CD4-positive, alpha-beta T cell treated with Interleukin-15 for 1 hour (primary cell): Measurements from ENCODE around the gene ARMH2.

Experiments used
- DNase-seq: peaks from one replicate; pipeline ENCODE4 v3.0.0-alpha.2; 2020

ARMH2 gene

GRCh38 chr6:24798740-24799540, at the start of gene ARMH2:
Gene ARMH2, minus strand, starts transcription at chr6:24798917. Its CDS starts 60 bp downstream, at chr6:24798857.
- DNase-seq = no peak

- DNase-seq = no peak
Measured at GRCh38 chr6:24848461-24848860, 49.7 kb upstream of the ARMH2 start.

- DNase-seq = no peak
Measured at GRCh38 chr6:24847402-24847801, 48.7 kb upstream of the ARMH2 start.

- DNase-seq = no peak
Measured at GRCh38 chr6:24845578-24845977, 46.9 kb upstream of the ARMH2 start.

- no peak for DNase-seq
Measured at GRCh38 chr6:24844903-24845302, 46.2 kb upstream of the ARMH2 start.

- no peak for DNase-seq
Measured at GRCh38 chr6:24844061-24844460, 45.3 kb upstream of the ARMH2 start.

- DNase-seq = no peak
Measured at GRCh38 chr6:24840187-24840586, 41.5 kb upstream of the ARMH2 start.

- no peak for DNase-seq
Measured at GRCh38 chr6:24838994-24839393, 40.3 kb upstream of the ARMH2 start.

GRCh38 chr6:24838081-24838480, 39.4 kb upstream of the ARMH2 start:
- DNase-seq = no peak

- no peak for DNase-seq
Measured at GRCh38 chr6:24836109-24836508, 37.4 kb upstream of the ARMH2 start.

GRCh38 chr6:24833711-24834386, 35.1 kb upstream of the ARMH2 start:
- no peak for DNase-seq

- DNase-seq = no peak
Measured at GRCh38 chr6:24832794-24833193, 34.1 kb upstream of the ARMH2 start.

GRCh38 chr6:24831771-24832716, 33.3 kb upstream of the ARMH2 start:
- DNase-seq = no peak

GRCh38 chr6:24829657-24830056, 30.9 kb upstream of the ARMH2 start:
- DNase-seq = no peak

GRCh38 chr6:24827970-24828369, 29.3 kb upstream of the ARMH2 start:
- no peak for DNase-seq

GRCh38 chr6:24827162-24827561, 28.4 kb upstream of the ARMH2 start:
- DNase-seq = no peak

- no peak for DNase-seq
Measured at GRCh38 chr6:24825130-24825630, 26.5 kb upstream of the ARMH2 start.

- DNase-seq = no peak
Measured at GRCh38 chr6:24824142-24824938, 25.6 kb upstream of the ARMH2 start.

GRCh38 chr6:24823185-24823584, 24.5 kb upstream of the ARMH2 start:
- DNase-seq = no peak

- no peak for DNase-seq
Measured at GRCh38 chr6:24822696-24823095, 24.0 kb upstream of the ARMH2 start.

GRCh38 chr6:24821860-24822444, 23.2 kb upstream of the ARMH2 start:
- DNase-seq = no peak

GRCh38 chr6:24818346-24818745, 19.6 kb upstream of the ARMH2 start:
- no peak for DNase-seq
